Gastrocnemius medialis (tissue), 4 donors: ENCODE measurements around the gene CXADR. TPM values are rescaled to one million over a fixed set of nuclear protein-coding genes. Genes with fewer than 3 reads are reported as not detected.

ENCODE experiments used
- ATAC-seq, 2 donors: fragments of 150-250 bp; one replicate each; pipeline ENCODE4 v1.9.1; 2016
- DNase-seq, 2 donors: peaks; one replicate each; pipeline ENCODE4 v3.0.0-alpha.2; 2019
- H3K27ac ChIP-seq, 4 donors: fragments of 200-600 bp; sonication (generic); 1 replicate in 1 of 4; 2 replicates in 3 of 4; pipeline ENCODE4 v1.5.1; 2016 to 2018; ENCODE audit warnings: mild to moderate bottlenecking in 2 of 4, moderate library complexity in 1 of 4
- H3K27me3 ChIP-seq, 3 donors: fragments of 200-600 bp; sonication (generic) in 2 of 3; 1 replicate in 1 of 3; 2 replicates in 2 of 3; pipeline versions ENCODE4 v1.5.1 to v1.6.0; 2016 to 2019; ENCODE audit warnings: mild to moderate bottlenecking in 1 of 3, moderate library complexity in 1 of 3
- H3K36me3 ChIP-seq, 2 donors: fragments of 200-600 bp; sonication (generic) in 1 of 2; one replicate each; pipeline ENCODE4 v1.5.1; 2017 to 2018
- H3K4me1 ChIP-seq, 2 donors: fragments of 200-600 bp; sonication (generic) in 1 of 2; one replicate each; pipeline ENCODE4 v1.5.1; 2016 to 2017; ENCODE audit warnings: mild to moderate bottlenecking in 2 of 2
- H3K4me3 ChIP-seq, 4 donors: fragments of 200-600 bp; sonication (generic) in 3 of 4; 1 replicate in 1 of 4; 2 replicates in 3 of 4; pipeline ENCODE4 v1.5.1; 2016 to 2019; ENCODE audit warnings: mild to moderate bottlenecking in 2 of 4
- H3K9me3 ChIP-seq, 3 donors: fragments of 200-600 bp; sonication (generic) in 2 of 3; 1 replicate in 1 of 3; 2 replicates in 2 of 3; pipeline ENCODE4 v1.5.1; 2016 to 2019
- CTCF ChIP-seq, 5 experiments: fragments of 450-650 bp in 3 of 5; fragments of 200-600 bp in 2 of 5; sonication (generic) in 2 of 5; IDR thresholded peaks in 4 of 5; conservative IDR thresholded peaks in 1 of 5; 1 replicate in 4 of 5; 2 replicates in 1 of 5; pipeline ENCODE4 v1.5.1; 2016 to 2019; ENCODE audit warnings: antibody characterized with exemption in 5 of 5, mild to moderate bottlenecking in 3 of 5, moderate library complexity in 3 of 5
- POLR2A ChIP-seq, 2 donors: fragments of 450-650 bp; IDR thresholded peaks; one replicate each; pipeline ENCODE4 v1.6.1; 2017; ENCODE audit warnings: antibody characterized with exemption in 2 of 2, mild to moderate bottlenecking in 2 of 2, moderate library complexity in 2 of 2
- in situ Hi-C, 4 donors: fragments of 200-750 bp; cut with MboI; loops; one replicate each; pipeline versions ENCODE4 v1.15.0 to v1.8.0; 2017; ENCODE audit warnings: low sequenced_read_pairs in 4 of 4
- intact Hi-C: fragments of 100-400 bp; cut with DNase I; formaldehyde crosslinking; loops from one replicate; pipeline ENCODE4 v1.15.1; 2023; ENCODE audit warnings: low total_unique reads
- total RNA-seq, 4 donors: library from RNA; depleted of rRNA; stranded (reverse); fragments of >200 nt; gene quantifications; one replicate each; pipeline versions ENCODE4 v1.1.0 to v1.2.3, GENCODE V29; 2016

CXADR gene
- total RNA-seq, 4 donors from 2014 or later: 0.35 to 0.68 TPM; not detected in 2

- no peak for ATAC-seq
- H3K4me1 ChIP-seq: no peaks in the 10 kb centered on the region
- in situ Hi-C loops: no loop called here
Measured at GRCh38 chr21:17576080-17576835, 63.4 kb downstream of the CXADR start.

GRCh38 chr21:17577701-17578100 is 64.9 kb downstream of the CXADR start:
- in situ Hi-C loops: no loop called here
- no peak overlapping the region for H3K27ac ChIP-seq
- no peaks in the 10 kb centered on the region for H3K27me3 ChIP-seq

More at GRCh38 chr21:17576080-17576835, 63.4 kb downstream of the CXADR start:
- H3K27ac ChIP-seq: no peak overlapping the region
- DNase-seq: no peak
- H3K9me3 ChIP-seq: no peaks in the 10 kb centered on the region
- H3K4me3 ChIP-seq: no peak overlapping the region
- H3K27me3 ChIP-seq: no peaks in the 10 kb centered on the region
- intact Hi-C loops: no loop called here
- TF ChIP-seq CTCF (IDR thresholded peaks at IDR 0.05 in 4 of 5, conservative IDR thresholded peaks at IDR 0.05 in 1 of 5): no peak
- TF ChIP-seq POLR2A (IDR thresholded peaks at IDR 0.05): no peak
- H3K36me3 ChIP-seq: no peaks in the 10 kb centered on the region

GRCh38 chr21:17578162-17578561 is 65.3 kb downstream of the CXADR start:
- ATAC-seq: no peak
- no peak for DNase-seq
- Histone ChIP-seq H3K4me3 (no peak overlapping the region), H3K9me3 (no peaks in the 10 kb centered on the region), H3K27me3 (no peaks in the 10 kb centered on the region), H3K4me1 (no peaks in the 10 kb centered on the region), H3K36me3 (no peaks in the 10 kb centered on the region), H3K27ac (no peak overlapping the region)
- intact Hi-C loops: no loop called here
- TF ChIP-seq POLR2A (IDR thresholded peaks at IDR 0.05) (no peak), CTCF (IDR thresholded peaks at IDR 0.05 in 4 of 5, conservative IDR thresholded peaks at IDR 0.05 in 1 of 5) (no peak)
- in situ Hi-C loops: no loop called here

More at GRCh38 chr21:17577701-17578100, 64.9 kb downstream of the CXADR start:
- no peak for TF ChIP-seq POLR2A (IDR thresholded peaks at IDR 0.05)
- TF ChIP-seq CTCF (IDR thresholded peaks at IDR 0.05 in 4 of 5, conservative IDR thresholded peaks at IDR 0.05 in 1 of 5): no peak
- Histone ChIP-seq H3K36me3 (no peaks in the 10 kb centered on the region), H3K4me3 (no peak overlapping the region), H3K9me3 (no peaks in the 10 kb centered on the region), H3K4me1 (no peaks in the 10 kb centered on the region)
- ATAC-seq (no peak), DNase-seq (no peak)
- intact Hi-C loops: no loop called here

GRCh38 chr21:17578876-17579275 is 66.0 kb downstream of the CXADR start:
- no peak for DNase-seq
- H3K27ac ChIP-seq: no peak overlapping the region
- in situ Hi-C loops: no loop called here

More at GRCh38 chr21:17578876-17579275, 66.0 kb downstream of the CXADR start:
- no peaks in the 10 kb centered on the region for H3K4me1 ChIP-seq
- H3K27me3 ChIP-seq: no peaks in the 10 kb centered on the region
- no peaks in the 10 kb centered on the region for H3K9me3 ChIP-seq
- intact Hi-C loops: no loop called here
- H3K36me3 ChIP-seq: no peaks in the 10 kb centered on the region
- H3K4me3 ChIP-seq: no peak overlapping the region
- TF ChIP-seq POLR2A (IDR thresholded peaks at IDR 0.05) (no peak), CTCF (IDR thresholded peaks at IDR 0.05 in 4 of 5, conservative IDR thresholded peaks at IDR 0.05 in 1 of 5) (no peak)
- no peak for ATAC-seq
